GM12875 (cell line): ENCODE results near the gene LPIN3.

Experiments
- H3K4me3 ChIP-seq: one replicate; pipeline ENCODE4 v1.5.1; 2011; ENCODE audit warnings: low read depth, low read length, control low read depth
- TF ChIP-seq, protein P1 (sequence below): IDR thresholded peaks from 2 replicates; pipeline ENCODE4 v1.5.1; 2011; ENCODE audit warnings: low read depth, mild to moderate bottlenecking, control low read depth, inconsistent platforms, low read length, moderate library complexity, borderline replicate concordance; ENCODE audit not compliant: insufficient read depth

The LPIN3 gene

DNA sequence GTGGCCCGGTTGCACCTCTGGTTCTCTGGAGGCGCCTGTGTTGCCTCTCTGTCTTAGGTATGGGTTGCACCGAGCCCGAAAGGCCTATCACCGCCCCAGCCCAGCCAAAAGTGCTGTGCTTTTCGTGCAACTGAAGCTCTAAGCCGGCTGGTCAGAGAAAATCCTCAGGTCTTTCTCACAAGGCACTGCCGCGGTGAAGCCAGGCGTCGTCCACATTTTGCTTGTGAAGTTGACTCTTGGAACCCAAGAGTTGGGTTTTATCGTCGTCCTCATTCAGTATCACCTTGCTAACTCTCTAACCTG lies 26.7 kb downstream of the LPIN3 start:
- TF ChIP-seq, protein P1, sequence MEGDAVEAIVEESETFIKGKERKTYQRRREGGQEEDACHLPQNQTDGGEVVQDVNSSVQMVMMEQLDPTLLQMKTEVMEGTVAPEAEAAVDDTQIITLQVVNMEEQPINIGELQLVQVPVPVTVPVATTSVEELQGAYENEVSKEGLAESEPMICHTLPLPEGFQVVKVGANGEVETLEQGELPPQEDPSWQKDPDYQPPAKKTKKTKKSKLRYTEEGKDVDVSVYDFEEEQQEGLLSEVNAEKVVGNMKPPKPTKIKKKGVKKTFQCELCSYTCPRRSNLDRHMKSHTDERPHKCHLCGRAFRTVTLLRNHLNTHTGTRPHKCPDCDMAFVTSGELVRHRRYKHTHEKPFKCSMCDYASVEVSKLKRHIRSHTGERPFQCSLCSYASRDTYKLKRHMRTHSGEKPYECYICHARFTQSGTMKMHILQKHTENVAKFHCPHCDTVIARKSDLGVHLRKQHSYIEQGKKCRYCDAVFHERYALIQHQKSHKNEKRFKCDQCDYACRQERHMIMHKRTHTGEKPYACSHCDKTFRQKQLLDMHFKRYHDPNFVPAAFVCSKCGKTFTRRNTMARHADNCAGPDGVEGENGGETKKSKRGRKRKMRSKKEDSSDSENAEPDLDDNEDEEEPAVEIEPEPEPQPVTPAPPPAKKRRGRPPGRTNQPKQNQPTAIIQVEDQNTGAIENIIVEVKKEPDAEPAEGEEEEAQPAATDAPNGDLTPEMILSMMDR, result no peak

DNA sequence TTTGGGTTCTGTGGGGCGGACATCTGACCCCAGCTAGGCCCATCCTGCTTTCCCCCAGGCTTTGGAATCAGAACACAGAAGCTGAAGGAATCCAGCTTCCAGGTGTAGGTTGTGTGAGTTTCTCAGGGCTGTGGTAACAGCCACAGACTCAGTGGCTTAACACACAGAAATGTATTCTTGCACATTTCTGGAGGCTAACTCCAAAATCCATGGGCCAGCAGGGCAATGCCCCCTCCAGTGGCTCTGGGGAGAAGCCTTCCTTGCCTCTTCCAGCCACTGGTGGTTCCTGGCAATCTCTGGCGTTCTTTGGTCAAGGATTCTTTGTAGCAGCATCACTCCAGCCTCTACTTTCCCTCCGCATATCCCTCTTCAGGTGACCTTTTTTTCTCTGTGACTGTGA lies 27.3 kb downstream of the LPIN3 start:
- TF ChIP-seq, protein P1, result no peak
- H3K4me3 ChIP-seq, result no peak overlapping the region

More for the DNA sequence above, 26.7 kb downstream of the LPIN3 start:
- H3K4me3 ChIP-seq, result no peak overlapping the region

DNA sequence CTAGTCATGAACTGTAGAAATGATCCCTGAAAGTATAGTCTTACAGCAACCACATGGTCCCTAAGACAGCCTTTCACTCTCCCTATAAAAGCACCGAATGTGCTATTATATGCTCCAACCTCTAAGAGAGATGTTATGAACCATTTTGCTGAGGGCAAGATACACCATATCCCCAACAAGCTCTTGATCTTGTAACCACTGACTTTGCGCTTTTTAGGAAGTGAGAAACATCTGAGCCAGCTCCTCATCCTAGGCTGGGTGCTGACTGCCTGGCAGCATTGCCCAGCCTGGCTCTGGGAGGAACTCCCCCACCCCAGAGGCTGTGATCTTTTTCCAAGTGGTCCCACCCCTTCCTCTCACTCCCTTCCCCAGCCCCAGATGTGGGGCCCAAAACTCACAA lies 29.1 kb downstream of the LPIN3 start:
- TF ChIP-seq, protein P1, result no peak
- H3K4me3 ChIP-seq, result no peak overlapping the region

DNA sequence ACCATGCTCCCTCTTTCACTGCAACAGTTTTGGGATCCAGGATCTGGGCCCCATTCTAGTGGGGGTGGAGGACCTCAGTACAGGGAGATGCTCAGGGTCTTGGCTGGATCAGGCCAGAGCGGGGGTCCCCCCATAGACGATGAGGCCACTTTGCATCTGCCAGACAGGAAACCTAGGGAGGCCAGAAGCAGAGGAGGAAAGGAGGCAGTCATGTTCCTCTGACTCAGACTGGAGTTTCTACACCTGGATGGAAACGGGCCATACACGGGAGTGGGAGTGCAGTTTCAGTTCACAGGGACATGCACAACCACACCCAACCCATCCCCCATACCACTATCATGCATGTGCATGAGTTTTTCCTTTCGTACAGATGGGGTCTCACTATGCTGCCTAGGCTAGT lies 29.6 kb downstream of the LPIN3 start:
- H3K4me3 ChIP-seq, result no peak overlapping the region
- TF ChIP-seq, protein P1, result no peak

DNA sequence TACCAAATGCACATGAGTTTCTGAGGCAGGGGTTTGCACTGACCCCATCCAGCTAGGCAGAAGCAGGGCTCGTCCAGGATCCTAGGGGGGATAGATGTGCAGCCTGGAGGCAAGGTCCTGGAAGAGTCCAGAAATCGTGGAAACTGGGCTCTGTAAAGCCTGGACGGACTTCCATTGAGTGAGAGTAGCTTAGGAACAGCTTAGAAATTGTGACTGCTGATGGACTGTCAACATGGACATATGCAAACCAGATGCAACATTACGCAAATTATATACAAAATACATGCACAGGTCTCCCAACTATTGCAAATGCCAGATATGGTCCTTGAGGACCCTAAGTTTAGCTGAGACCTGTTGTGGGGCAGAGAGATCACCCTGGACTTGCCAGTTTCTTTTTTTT lies 30.8 kb downstream of the LPIN3 start:
- H3K4me3 ChIP-seq, result no peak overlapping the region
- TF ChIP-seq, protein P1, result no peak

DNA sequence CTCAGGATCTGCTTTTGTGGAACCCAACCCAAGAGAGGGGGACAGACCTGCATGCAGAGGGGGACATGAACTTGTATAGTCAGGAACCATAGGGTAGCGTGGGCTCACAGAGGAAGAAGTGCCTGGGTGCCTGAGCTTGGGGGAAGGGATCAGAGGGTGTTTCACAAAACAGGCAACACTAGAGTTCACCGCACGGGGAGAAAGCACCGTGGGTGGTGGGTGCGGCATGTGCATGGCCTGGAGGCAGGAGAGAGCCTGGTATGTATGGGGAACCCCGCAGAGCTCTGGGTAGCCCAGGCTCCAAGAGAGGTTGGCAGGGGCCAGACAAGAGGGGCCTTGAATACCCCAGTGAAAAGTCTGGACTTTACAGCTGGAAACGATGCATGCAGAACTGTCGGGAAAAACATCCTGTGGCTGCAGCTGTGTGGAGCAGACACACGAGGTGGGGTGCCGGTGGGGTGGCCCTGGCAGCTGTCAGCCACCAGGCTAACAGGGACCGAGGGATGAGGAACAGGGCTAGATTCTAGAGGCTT lies 32.7 kb downstream of the LPIN3 start:
- TF ChIP-seq, protein P1, result no peak
- no peak overlapping the region for H3K4me3 ChIP-seq

DNA sequence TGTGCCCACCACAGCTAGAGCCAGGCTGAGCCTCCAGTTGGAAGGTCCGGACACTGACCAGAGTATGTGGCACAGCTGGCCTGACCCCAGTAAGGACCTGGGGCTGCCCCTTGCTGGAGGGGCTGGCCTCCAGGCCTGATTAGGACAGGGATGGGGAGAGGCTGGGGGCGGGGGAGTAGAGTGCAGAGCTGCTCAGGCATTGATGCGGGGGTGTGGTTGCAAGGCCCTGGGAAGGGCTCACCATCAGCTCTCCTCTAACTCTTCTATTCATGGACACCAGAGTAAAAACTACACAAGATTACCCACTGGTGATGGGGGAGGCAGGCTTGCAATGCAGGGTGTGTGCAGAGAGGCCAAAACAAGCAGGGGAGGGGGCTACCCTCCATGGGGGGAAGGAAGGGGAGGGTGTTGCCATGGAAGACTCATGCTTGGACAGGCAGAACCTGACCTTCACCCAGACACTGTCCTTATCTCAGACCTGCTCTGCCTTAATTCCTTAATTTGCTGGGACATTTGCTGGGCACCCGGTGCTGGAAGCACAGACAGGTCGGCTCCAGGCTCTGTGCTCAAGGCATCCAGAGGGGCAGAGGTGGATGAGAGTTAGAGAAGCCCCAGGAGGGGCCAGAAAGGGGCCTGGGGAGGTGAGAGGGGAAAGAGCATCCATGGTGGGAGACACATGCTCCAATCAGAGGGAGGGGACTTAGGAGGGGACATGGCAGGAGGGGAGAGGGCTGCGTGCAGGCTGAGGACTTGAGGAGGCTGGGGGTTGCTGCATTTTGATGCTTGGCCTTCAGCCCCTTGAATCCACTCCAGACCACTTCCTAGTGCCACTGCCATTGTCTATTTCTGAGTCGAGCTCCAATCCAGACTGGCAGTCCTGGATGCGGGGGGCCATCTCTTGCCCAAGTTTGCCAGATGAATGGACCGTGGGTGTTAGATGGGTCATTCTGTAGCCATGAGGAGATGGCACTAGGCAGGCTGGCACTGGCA lies 33.6 kb downstream of the LPIN3 start:
- TF ChIP-seq, protein P1, result no peak
- no peak overlapping the region for H3K4me3 ChIP-seq
